Right ventricle myocardium inferior (tissue), 1 donor: ENCODE results near the gene SNAPC3. TPM values are rescaled to one million over a fixed set of nuclear protein-coding genes. Genes with fewer than 3 reads are reported as not detected.
A peak's percentile ranks its signal among the peaks of the same experiment; 100 is the strongest.
"Not testable (repeated sequence)": the region's sequence is repeated elsewhere in the genome, so short reads cannot be mapped to it uniquely, and the experiment has no call there.

ENCODE experiments used
- ATAC-seq: fragments of 200-7000 bp; cut with Tn5 transposase; one replicate; pipeline ENCODE4 v1.9.1; 2020; ENCODE audit warnings: mild to moderate bottlenecking, moderate library complexity
- DNase-seq: peaks from one replicate; pipeline ENCODE4 v3.0.0; 2021; ENCODE audit errors: missing footprints
- intact Hi-C: fragments of 100-400 bp; cut with DNase I; formaldehyde crosslinking; loops from one replicate; pipeline ENCODE4 v1.11.0; 2022
- total RNA-seq: library from RNA; stranded (reverse); fragmentation: NEBNext Ultra II Directional; extraction: Animal tissue kit (Norgen Biotek cat#: 25700); gene quantifications from one replicate; pipeline ENCODE4 v1.2.1, GENCODE V29; 2021
- donor health status: DM: no; HTN: yes; CAD: no; lungs with severe emphysema.

Gene SNAPC3
- total RNA-seq, 1 donor from 2014 or later, result 28.2 TPM

- ATAC-seq, result no peak
- intact Hi-C loops, result loop anchor here (5.0 kb wide), 3 partner anchors 92 to 208 kb away; partner anchors contain the start of genes PSIP1 and TTC39B
Measured at GRCh38 chr9:15420796-15421195, 1.9 kb upstream of the SNAPC3 start.

GRCh38 chr9:15421532-15421931 lies 1.1 kb upstream of the SNAPC3 start:
- no peak for DNase-seq
- ATAC-seq, result no peak

More at GRCh38 chr9:15420796-15421195, 1.9 kb upstream of the SNAPC3 start:
- DNase-seq, result no peak

GRCh38 chr9:15421990-15422371 lies 695 bp upstream of the SNAPC3 start:
- ATAC-seq, result no peak
- intact Hi-C loops, result loop anchor here (2.0 to 5.0 kb wide), 4 partner anchors 90 to 210 kb away; partner anchors contain the start of genes CCDC171, PSIP1 and TTC39B
- no peak for DNase-seq

More at GRCh38 chr9:15421532-15421931, 1.1 kb upstream of the SNAPC3 start:
- intact Hi-C loops, result loop anchor here (5.0 kb wide), 3 partner anchors 91 to 209 kb away; partner anchors contain the start of genes PSIP1 and TTC39B

- intact Hi-C loops, result loop anchor here (2.0 to 5.0 kb wide), 4 partner anchors 89 to 211 kb away; partner anchors contain the start of genes CCDC171, PSIP1 and TTC39B
- no peak for ATAC-seq
- no peak for DNase-seq
Measured at GRCh38 chr9:15423231-15423985, 732 bp downstream of the SNAPC3 start.

GRCh38 chr9:15426019-15426418 lies 3.3 kb downstream of the SNAPC3 start:
- intact Hi-C loops, result no loop called here
- ATAC-seq (no peak), DNase-seq (no peak)

GRCh38 chr9:15427702-15428101 lies 5.0 kb downstream of the SNAPC3 start:
- DNase-seq, ATAC-seq, intact Hi-C loops: not testable (repeated sequence)

- ATAC-seq (peak; percentile 52), DNase-seq (peak; percentile 64)
- intact Hi-C loops, result no loop called here
Measured at GRCh38 chr9:15430920-15431844, 8.5 kb downstream of the SNAPC3 start.

- DNase-seq (no peak), ATAC-seq (no peak)
- intact Hi-C loops, result no loop called here
Measured at GRCh38 chr9:15433191-15433590, 10.5 kb downstream of the SNAPC3 start.

GRCh38 chr9:15433661-15434060 lies 11.0 kb downstream of the SNAPC3 start:
- intact Hi-C loops, result no loop called here
- no peak for ATAC-seq
- DNase-seq, result no peak

- ATAC-seq (no peak), DNase-seq (no peak)
- intact Hi-C loops, result no loop called here
Measured at GRCh38 chr9:15438891-15439290, 16.2 kb downstream of the SNAPC3 start.

- intact Hi-C loops, DNase-seq, ATAC-seq: not testable (repeated sequence)
Measured at GRCh38 chr9:15441841-15442240, 19.2 kb downstream of the SNAPC3 start.

- DNase-seq, ATAC-seq, intact Hi-C loops: not testable (repeated sequence)
Measured at GRCh38 chr9:15442264-15442663, 19.6 kb downstream of the SNAPC3 start.

- intact Hi-C loops, result no loop called here
- ATAC-seq (no peak), DNase-seq (no peak)
Measured at GRCh38 chr9:15444141-15444540, 21.5 kb downstream of the SNAPC3 start.

GRCh38 chr9:15453956-15454355 lies 31.3 kb downstream of the SNAPC3 start:
- intact Hi-C loops, result no loop called here
- no peak for ATAC-seq
- no peak for DNase-seq

GRCh38 chr9:15461056-15461455 lies 38.4 kb downstream of the SNAPC3 start:
- ATAC-seq, result no peak
- intact Hi-C loops, result no loop called here

GRCh38 chr9:15461601-15462000 lies 38.9 kb downstream of the SNAPC3 start:
- intact Hi-C loops, result no loop called here
- no peak for ATAC-seq

More at GRCh38 chr9:15461056-15461455, 38.4 kb downstream of the SNAPC3 start:
- no peak for DNase-seq

GRCh38 chr9:15468145-15468544 lies 45.5 kb downstream of the SNAPC3 start:
- ATAC-seq (no peak), DNase-seq (no peak)
- intact Hi-C loops, result no loop called here

More at GRCh38 chr9:15461601-15462000, 38.9 kb downstream of the SNAPC3 start:
- DNase-seq, result no peak

GRCh38 chr9:15469406-15469805 lies 46.7 kb downstream of the SNAPC3 start:
- DNase-seq, result no peak
- ATAC-seq, result no peak
- intact Hi-C loops, result no loop called here

- no peak for DNase-seq
- ATAC-seq, result no peak
- intact Hi-C loops, result no loop called here
Measured at GRCh38 chr9:15469862-15470261, 47.2 kb downstream of the SNAPC3 start.
